GM23248 (cell line): ENCODE results near the gene CDK14. TPM values are rescaled to one million over a fixed set of nuclear protein-coding genes. Genes with fewer than 3 reads are reported as not detected.

Source experiments
- DNase-seq: peaks from one replicate; pipeline ENCODE4 v3.0.0-alpha.2; 2015
- H2AFZ ChIP-seq: fragments of 200-600 bp; sonication (generic); 2 replicates; pipeline ENCODE4 v1.6.1; 2016; ENCODE audit warnings: antibody characterized with exemption
- H3F3A ChIP-seq: fragments of 200-600 bp; sonication (generic); 2 replicates; pipeline ENCODE4 v1.6.1; 2016; ENCODE audit warnings: mild to moderate bottlenecking, antibody characterized with exemption, mixed run types; ENCODE audit not compliant: insufficient read depth
- H3K27ac ChIP-seq: fragments of 200-600 bp; sonication (generic); 2 replicates; pipeline ENCODE4 v1.5.1; 2016; ENCODE audit warnings: mild to moderate bottlenecking
- H3K27me3 ChIP-seq: fragments of 200-600 bp; sonication (generic); replicated peaks from 2 replicates; pipeline ENCODE4 v1.6.1; 2016; ENCODE audit warnings: mild to moderate bottlenecking; ENCODE audit not compliant: insufficient read depth
- H3K36me3 ChIP-seq: fragments of 200-600 bp; sonication (generic); 2 replicates; pipeline ENCODE4 v1.6.1; 2016; ENCODE audit warnings: low read depth, mild to moderate bottlenecking
- H3K4me1 ChIP-seq: fragments of 200-600 bp; sonication (generic); 2 replicates; pipeline ENCODE4 v1.6.1; 2016; ENCODE audit warnings: mild to moderate bottlenecking; ENCODE audit not compliant: insufficient read depth
- H3K4me2 ChIP-seq: fragments of 200-600 bp; sonication (generic); one replicate; pipeline ENCODE4 v1.6.1; 2016; ENCODE audit warnings: mild to moderate bottlenecking; ENCODE audit not compliant: unreplicated experiment
- H3K4me3 ChIP-seq: fragments of 200-600 bp; sonication (generic); 2 replicates; pipeline ENCODE4 v1.5.1; 2016; ENCODE audit warnings: mild to moderate bottlenecking
- H3K79me2 ChIP-seq: fragments of 200-600 bp; sonication (generic); 2 replicates; pipeline ENCODE4 v1.6.1; 2016; ENCODE audit warnings: mild to moderate bottlenecking; ENCODE audit not compliant: insufficient read depth
- H3K9ac ChIP-seq: fragments of 200-600 bp; sonication (generic); 2 replicates; pipeline ENCODE4 v1.6.1; 2016; ENCODE audit warnings: mild to moderate bottlenecking
- H3K9me2 ChIP-seq: fragments of 200-600 bp; sonication (generic); 2 replicates; pipeline ENCODE4 v1.6.1; 2016; ENCODE audit warnings: mixed run types, mild to moderate bottlenecking, moderate library complexity; ENCODE audit not compliant: insufficient read depth
- H3K9me3 ChIP-seq: fragments of 200-600 bp; sonication (generic); one replicate; pipeline ENCODE4 v1.6.1; 2017; ENCODE audit warnings: low read depth
- H4K20me1 ChIP-seq: fragments of 200-600 bp; sonication (generic); 2 replicates; pipeline ENCODE4 v1.6.0; 2016; ENCODE audit not compliant: insufficient read depth
- EZH2 ChIP-seq: fragments of 200-600 bp; sonication (generic); IDR thresholded peaks from 2 replicates; pipeline ENCODE4 v1.6.1; 2018; ENCODE audit warnings: antibody characterized with exemption, mild to moderate bottlenecking; ENCODE audit not compliant: insufficient read depth, poor library complexity, severe bottlenecking
- EZH2phosphoT487 ChIP-seq: fragments of 200-600 bp; sonication (generic); IDR thresholded peaks from 2 replicates; pipeline ENCODE4 v1.6.1; 2018; ENCODE audit warnings: antibody characterized with exemption, moderate library complexity, mild to moderate bottlenecking, low read depth; ENCODE audit not compliant: insufficient read depth
- WGBS, 2 experiments: methylation state at CpG; one replicate each; pipeline ENCODE4 v1.1.6; 2015 to 2017; ENCODE audit warnings: low lambda C conversion rate in 2 of 2, low coverage in 1 of 2; ENCODE audit errors: missing lambda C conversion rate in 2 of 2; 5-methylcytosine and 5-hydroxymethylcytosine counted together
- in situ Hi-C: fragments of 300-500 bp; cut with MboI; formaldehyde crosslinking; loops from 2 replicates; pipeline ENCODE4 v1.15.0; 2020
- polyA plus RNA-seq: library from polyadenylated mRNA; unstranded; fragments of >200 nt; fragmentation: Nextera tagmentation; extraction: Ambion mirVana; gene quantifications from 2 replicates; pipeline ENCODE4 v1.2.1, GENCODE V29; 2016
- total RNA-seq: library from RNA; depleted of rRNA; stranded (reverse); fragments of >200 nt; shearing (Covaris generic); gene quantifications from 2 replicates; pipeline ENCODE4 v1.2.3, GENCODE V29; 2014

Gene CDK14
- total and polyA plus RNA-seq, 2 experiments from 2014 or later: 19.9 to 21.2 TPM

DNA sequence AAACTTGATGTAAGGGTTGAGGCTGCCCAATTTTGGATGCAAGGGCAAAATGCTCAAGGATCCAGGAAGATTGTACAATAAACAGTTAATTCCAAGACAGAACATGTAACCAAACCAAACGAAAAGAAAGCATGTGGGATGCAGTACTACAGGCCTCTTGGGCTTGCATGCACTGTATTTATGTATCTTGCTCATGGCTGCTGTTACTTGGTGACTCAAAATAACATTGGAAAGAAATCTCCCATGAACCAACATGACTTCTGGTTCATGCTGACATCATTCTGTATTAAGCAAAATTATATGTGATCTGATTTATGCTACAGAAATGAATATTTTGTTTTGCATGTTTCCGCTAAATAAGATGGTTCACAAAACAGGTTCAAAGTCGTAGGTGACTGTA, 602.2 kb downstream of the CDK14 start:
- no peak overlapping the region for H3K4me3 ChIP-seq
- in situ Hi-C loops: no loop called here
- no peak for TF ChIP-seq EZH2
- no peak for TF ChIP-seq EZH2phosphoT487
- H3K9me3 ChIP-seq: no peaks in the 10 kb centered on the region
- peak; percentile 44 for DNase-seq
- no peaks in the 10 kb centered on the region for H3K79me2 ChIP-seq
- H3K27ac ChIP-seq: no peak overlapping the region
- no peaks in the 10 kb centered on the region for H3K36me3 ChIP-seq
- WGBS, 2 experiments: 71 to 75% methylated on average over 3 of the region's 3 CpGs
- no peaks in the 10 kb centered on the region for H4K20me1 ChIP-seq
- H3K27me3 ChIP-seq: no peaks in the 10 kb centered on the region
- H2AFZ ChIP-seq: no peak overlapping the region
- H3K9me2 ChIP-seq: no peaks in the 10 kb centered on the region
- H3K4me1 ChIP-seq: peaks cover 15% of the 10 kb centered on the region
- 0 out of 2 replicates have a peak, but pooled peaks cover under 1% of the 10 kb centered on the region for H3F3A ChIP-seq
- H3K4me2 ChIP-seq: no peak overlapping the region
- H3K9ac ChIP-seq: no peak overlapping the region

DNA sequence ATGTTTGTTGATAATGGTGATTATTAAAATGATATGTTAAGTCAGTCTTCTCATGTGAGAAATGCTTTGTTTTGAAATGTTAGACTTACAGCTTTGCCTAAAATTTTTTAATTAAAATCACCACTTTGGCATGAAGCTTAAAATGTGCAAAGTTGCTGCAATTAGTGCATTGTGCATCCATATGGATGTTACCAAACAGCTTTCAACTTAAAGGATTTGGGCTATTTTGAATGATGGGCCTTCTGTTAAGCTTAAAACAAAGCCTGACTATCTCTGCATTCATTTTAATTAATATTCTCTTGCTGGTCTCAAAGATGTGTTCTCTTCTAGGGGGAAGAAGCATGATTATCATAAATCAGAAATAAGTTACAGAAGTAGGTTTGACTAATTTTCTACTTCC, 603.5 kb downstream of the CDK14 start:
- Histone ChIP-seq H3K9ac (no peak overlapping the region), H3K4me1 (peaks cover 5% of the 10 kb centered on the region; the same call in 1 of the 2 replicates), H3K4me3 (no peak overlapping the region), H3K27me3 (no peaks in the 10 kb centered on the region), H3K27ac (no peak overlapping the region), H3K9me3 (no peaks in the 10 kb centered on the region), H3K9me2 (no peaks in the 10 kb centered on the region), H3F3A (no peaks in the 10 kb centered on the region), H3K36me3 (no peaks in the 10 kb centered on the region), H3K4me2 (no peak overlapping the region), H4K20me1 (no peaks in the 10 kb centered on the region), H3K79me2 (no peaks in the 10 kb centered on the region), H2AFZ (no peak overlapping the region)
- no peak for DNase-seq
- in situ Hi-C loops: no loop called here
- TF ChIP-seq EZH2phosphoT487 (no peak), EZH2 (no peak)

- Histone ChIP-seq H3K4me1 (no peaks in the 10 kb centered on the region), H3K27me3 (no peaks in the 10 kb centered on the region), H3K9me3 (no peaks in the 10 kb centered on the region), H2AFZ (no peak overlapping the region), H3K27ac (no peak overlapping the region), H3F3A (no peaks in the 10 kb centered on the region), H4K20me1 (no peaks in the 10 kb centered on the region), H3K36me3 (no peaks in the 10 kb centered on the region), H3K79me2 (no peaks in the 10 kb centered on the region), H3K9me2 (no peaks in the 10 kb centered on the region), H3K4me3 (no peak overlapping the region), H3K9ac (no peak overlapping the region), H3K4me2 (no peak overlapping the region)
- TF ChIP-seq EZH2 (no peak), EZH2phosphoT487 (no peak)
- DNase-seq: no peak
- in situ Hi-C loops: no loop called here
- 87 to 91% methylated on average over 9 of the region's 9 CpGs for WGBS, 2 experiments
These were observed 605.5 kb downstream of the CDK14 start for GRCh38 chr7:91201442-91202113.

GRCh38 chr7:91206361-91206960, 610.3 kb downstream of the CDK14 start:
- no peak for TF ChIP-seq EZH2
- no peak for TF ChIP-seq EZH2phosphoT487
- Histone ChIP-seq H3K4me3 (no peak overlapping the region), H3K27ac (no peak overlapping the region), H3K4me1 (no peaks in the 10 kb centered on the region), H3K4me2 (no peak overlapping the region), H3K9ac (no peak overlapping the region), H3K9me3 (no peaks in the 10 kb centered on the region), H3K36me3 (0 out of 2 replicates have a peak, but pooled peaks cover 8% of the 10 kb centered on the region), H3K27me3 (no peaks in the 10 kb centered on the region), H2AFZ (no peak overlapping the region), H3F3A (no peaks in the 10 kb centered on the region), H3K9me2 (no peaks in the 10 kb centered on the region), H3K79me2 (no peaks in the 10 kb centered on the region), H4K20me1 (no peaks in the 10 kb centered on the region)
- DNase-seq: no peak
- WGBS, 2 experiments: 91 to 95% methylated on average over 6 of the region's 6 CpGs
- in situ Hi-C loops: no loop called here

DNA sequence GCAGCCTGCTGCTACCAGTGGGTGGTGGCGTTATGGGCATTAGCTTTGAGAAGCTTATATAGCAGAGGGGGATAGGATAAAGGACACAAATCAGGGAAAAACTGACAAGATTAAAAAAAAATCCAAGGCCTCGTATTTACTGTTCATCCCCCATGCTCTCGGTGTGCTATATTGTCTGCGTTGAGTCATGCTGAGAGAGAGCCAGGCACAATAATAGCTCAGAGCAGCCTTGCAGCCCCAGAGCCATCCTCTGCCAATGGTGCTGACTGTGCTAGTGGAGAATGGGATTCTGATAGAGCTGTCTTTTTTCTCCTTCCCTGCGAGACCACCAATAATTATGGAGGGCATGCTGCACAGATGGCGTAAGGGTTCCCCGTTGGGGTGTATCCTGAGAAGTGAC, 616.5 kb downstream of the CDK14 start:
- no peaks in the 10 kb centered on the region for H4K20me1 ChIP-seq
- no peak overlapping the region for H3K27ac ChIP-seq
- H3K9me2 ChIP-seq: no peaks in the 10 kb centered on the region
- TF ChIP-seq EZH2: no peak
- TF ChIP-seq EZH2phosphoT487: no peak
- no peaks in the 10 kb centered on the region for H3K9me3 ChIP-seq
- H3K79me2 ChIP-seq: no peaks in the 10 kb centered on the region
- in situ Hi-C loops: no loop called here
- no peak overlapping the region for H3K4me2 ChIP-seq
- no peak overlapping the region for H3K4me3 ChIP-seq
- H3K4me1 ChIP-seq: no peaks in the 10 kb centered on the region
- no peak overlapping the region for H3K9ac ChIP-seq
- peak; percentile 55 for DNase-seq
- no peak overlapping the region for H2AFZ ChIP-seq
- 80 to 89% methylated on average over 7 of the region's 7 CpGs for WGBS, 2 experiments
- H3K36me3 ChIP-seq: 0 out of 2 replicates have a peak, but pooled peaks cover 7% of the 10 kb centered on the region
- H3K27me3 ChIP-seq: no peaks in the 10 kb centered on the region
- H3F3A ChIP-seq: no peaks in the 10 kb centered on the region
